Thyroid gland (tissue), 4 donors: ENCODE data around the gene PLEKHA6. TPM values are rescaled to one million over a fixed set of nuclear protein-coding genes. Genes with fewer than 3 reads are reported as not detected.

Source experiments
- DNase-seq, 2 donors: peaks; one replicate each; pipeline ENCODE4 v3.0.0-alpha.2; 2019
- H3K27ac ChIP-seq, 3 donors: fragments of 200-600 bp; sonication (generic); 1 replicate in 2 of 3; 2 replicates in 1 of 3; pipeline ENCODE4 v1.5.1; 2016 to 2019; ENCODE audit warnings: mild to moderate bottlenecking in 1 of 3, moderate library complexity in 1 of 3
- H3K27me3 ChIP-seq: fragments of 200-600 bp; sonication (generic); one replicate; pipeline ENCODE4 v1.5.1; 2019
- H3K36me3 ChIP-seq, 2 donors: fragments of 200-600 bp; sonication (generic); one replicate each; pipeline ENCODE4 v1.5.1; 2016 to 2019
- H3K4me1 ChIP-seq, 2 donors: fragments of 200-600 bp; sonication (generic); one replicate each; pipeline ENCODE4 v1.5.1; 2017 to 2019
- H3K4me3 ChIP-seq, 3 donors: fragments of 200-600 bp; sonication (generic); replicated peaks in 1 of 3; 1 replicate in 2 of 3; 2 replicates in 1 of 3; pipeline ENCODE4 v1.5.1; 2016; ENCODE audit warnings: mild to moderate bottlenecking in 1 of 3
- H3K9me3 ChIP-seq: fragments of 200-600 bp; sonication (generic); one replicate; pipeline ENCODE4 v1.5.1; 2017
- POLR2A ChIP-seq, 2 donors: fragments of 450-650 bp; IDR thresholded peaks; one replicate each; pipeline ENCODE4 v1.6.1; 2017; ENCODE audit warnings: antibody characterized with exemption in 2 of 2, mild to moderate bottlenecking in 2 of 2, moderate library complexity in 1 of 2
- WGBS, 2 donors: methylation state at CpG; one replicate each; pipeline ENCODE4 v1.1.5; 2017; 5-methylcytosine and 5-hydroxymethylcytosine counted together
- intact Hi-C: fragments of 100-400 bp; cut with DNase I; formaldehyde crosslinking; loops from one replicate; pipeline ENCODE4 v1.15.1; 2023
- total RNA-seq, 4 donors: library from RNA; depleted of rRNA; stranded (reverse); fragments of >200 nt; gene quantifications; one replicate each; pipeline ENCODE4 v1.2.3, GENCODE V29; 2016
- TF ChIP-seq, protein P1 (sequence below), 6 experiments: fragments of 200-600 bp in 3 of 6; fragments of 450-650 bp in 3 of 6; sonication (generic) in 3 of 6; IDR thresholded peaks; one replicate each; pipeline ENCODE4 v1.5.1; 2016 to 2019; ENCODE audit warnings: antibody characterized with exemption in 6 of 6, mild to moderate bottlenecking in 2 of 6, inconsistent platforms in 1 of 6, moderate library complexity in 1 of 6

Gene PLEKHA6
- total RNA-seq, 4 donors from 2014 or later: 2.9 to 8.9 (median 4.0) TPM

DNA sequence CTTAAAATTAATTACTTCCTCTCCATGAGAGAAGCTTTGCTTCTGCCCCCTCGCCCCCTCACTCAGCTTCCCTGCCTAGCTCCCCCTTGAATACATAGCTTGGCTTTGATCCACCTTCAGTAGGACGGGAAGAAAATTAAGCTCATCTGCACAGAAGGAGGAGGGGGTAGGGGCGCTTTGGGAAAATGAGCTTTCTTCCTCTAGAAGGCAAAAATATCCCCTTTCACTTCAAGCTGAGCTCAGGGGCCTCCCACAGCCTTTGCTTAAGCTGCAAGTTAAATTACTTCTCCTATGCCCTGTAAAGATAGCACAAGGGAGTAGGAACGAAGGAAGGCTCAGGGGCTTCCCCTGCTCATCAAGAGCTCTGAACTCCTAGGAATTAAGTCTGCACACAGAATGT lies 80.8 kb downstream of the PLEKHA6 start:
- H3K27me3 ChIP-seq: no peaks in the 10 kb centered on the region
- H3K36me3 ChIP-seq: no peaks in the 10 kb centered on the region
- no peak overlapping the region for H3K4me3 ChIP-seq
- H3K9me3 ChIP-seq: no peaks in the 10 kb centered on the region
- intact Hi-C loops: no loop called here
- H3K4me1 ChIP-seq: peaks cover 0 to 11% of the 10 kb centered on the region in 2 donors
- no peak for TF ChIP-seq POLR2A (IDR thresholded peaks at IDR 0.05)
- TF ChIP-seq, protein P1, sequence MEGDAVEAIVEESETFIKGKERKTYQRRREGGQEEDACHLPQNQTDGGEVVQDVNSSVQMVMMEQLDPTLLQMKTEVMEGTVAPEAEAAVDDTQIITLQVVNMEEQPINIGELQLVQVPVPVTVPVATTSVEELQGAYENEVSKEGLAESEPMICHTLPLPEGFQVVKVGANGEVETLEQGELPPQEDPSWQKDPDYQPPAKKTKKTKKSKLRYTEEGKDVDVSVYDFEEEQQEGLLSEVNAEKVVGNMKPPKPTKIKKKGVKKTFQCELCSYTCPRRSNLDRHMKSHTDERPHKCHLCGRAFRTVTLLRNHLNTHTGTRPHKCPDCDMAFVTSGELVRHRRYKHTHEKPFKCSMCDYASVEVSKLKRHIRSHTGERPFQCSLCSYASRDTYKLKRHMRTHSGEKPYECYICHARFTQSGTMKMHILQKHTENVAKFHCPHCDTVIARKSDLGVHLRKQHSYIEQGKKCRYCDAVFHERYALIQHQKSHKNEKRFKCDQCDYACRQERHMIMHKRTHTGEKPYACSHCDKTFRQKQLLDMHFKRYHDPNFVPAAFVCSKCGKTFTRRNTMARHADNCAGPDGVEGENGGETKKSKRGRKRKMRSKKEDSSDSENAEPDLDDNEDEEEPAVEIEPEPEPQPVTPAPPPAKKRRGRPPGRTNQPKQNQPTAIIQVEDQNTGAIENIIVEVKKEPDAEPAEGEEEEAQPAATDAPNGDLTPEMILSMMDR (IDR thresholded peaks at IDR 0.05): no peak
- no peak for DNase-seq
- 59 to 74% methylated on average over 4 of the region's 4 CpGs for WGBS, 2 donors
- H3K27ac ChIP-seq: no peak overlapping the region

DNA sequence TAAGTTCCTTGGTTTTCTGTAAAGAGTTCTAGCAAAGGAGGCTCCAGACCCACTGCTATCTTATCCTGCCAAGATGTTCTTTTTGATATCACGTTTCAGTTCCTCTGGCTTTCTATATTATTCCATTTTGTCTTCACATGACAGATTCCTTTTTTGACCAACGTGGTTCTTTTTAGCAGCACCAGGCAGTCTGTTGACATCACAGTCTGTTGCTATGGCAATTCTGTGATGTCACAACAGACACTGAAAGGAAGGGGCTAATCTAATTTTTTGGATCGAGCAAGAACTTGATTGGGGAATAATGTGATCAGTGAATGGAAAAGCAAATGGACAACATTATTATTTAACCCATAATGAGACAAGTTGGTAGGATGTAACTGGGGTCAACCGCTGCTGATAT lies 81.5 kb downstream of the PLEKHA6 start:
- Histone ChIP-seq H3K36me3 (no peaks in the 10 kb centered on the region), H3K27me3 (no peaks in the 10 kb centered on the region), H3K27ac (no peak overlapping the region), H3K4me3 (no peak overlapping the region), H3K4me1 (peaks cover 0 to 11% of the 10 kb centered on the region in 2 donors), H3K9me3 (no peaks in the 10 kb centered on the region)
- no peak for TF ChIP-seq POLR2A (IDR thresholded peaks at IDR 0.05)
- TF ChIP-seq, protein P1 (IDR thresholded peaks at IDR 0.05): no peak
- 76% methylated on average over 4 of the region's 4 CpGs for WGBS, 2 donors
- DNase-seq: no peak
- intact Hi-C loops: no loop called here

DNA sequence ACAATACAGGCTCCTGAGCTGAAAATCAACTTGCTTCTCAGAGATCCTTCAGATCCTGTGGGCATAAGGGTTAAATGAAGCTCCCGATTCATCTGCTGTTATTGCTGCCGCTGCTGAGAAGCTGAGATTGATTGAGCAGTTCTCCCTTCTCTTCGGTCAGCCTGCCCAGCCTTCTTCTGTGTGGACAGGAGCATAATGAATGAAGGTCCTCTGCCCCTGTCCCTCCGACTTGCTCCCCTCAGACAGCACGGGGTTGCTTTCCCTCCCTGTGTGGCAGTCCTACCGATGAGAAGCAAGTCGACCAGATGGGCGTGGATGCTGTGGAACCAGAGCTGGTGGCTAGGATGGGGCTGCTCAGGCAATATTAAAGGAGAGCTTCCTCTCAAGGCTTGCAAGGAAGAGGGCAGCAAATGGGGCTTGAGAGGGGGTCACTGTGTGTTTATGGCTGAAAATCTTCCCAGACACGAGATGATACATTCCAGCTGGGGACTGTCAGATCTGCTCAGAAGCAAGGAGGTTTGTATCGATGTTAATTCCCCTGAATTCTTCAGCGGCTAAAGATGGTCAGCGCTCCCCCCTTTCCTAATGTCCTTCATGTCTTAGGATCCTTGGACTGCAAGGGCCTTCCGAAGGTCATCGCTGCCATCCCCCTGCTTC lies 82.0 kb downstream of the PLEKHA6 start:
- Histone ChIP-seq H3K27me3 (no peaks in the 10 kb centered on the region), H3K4me1 (peaks cover 0 to 11% of the 10 kb centered on the region in 2 donors), H3K36me3 (no peaks in the 10 kb centered on the region), H3K4me3 (no peak overlapping the region), H3K9me3 (no peaks in the 10 kb centered on the region), H3K27ac (no peak overlapping the region)
- intact Hi-C loops: no loop called here
- TF ChIP-seq, protein P1 (IDR thresholded peaks at IDR 0.05): no peak
- TF ChIP-seq POLR2A (IDR thresholded peaks at IDR 0.05): no peak
- DNase-seq: no peak
- WGBS, 2 donors: 85 to 86% methylated on average over 14 of the region's 14 CpGs

DNA sequence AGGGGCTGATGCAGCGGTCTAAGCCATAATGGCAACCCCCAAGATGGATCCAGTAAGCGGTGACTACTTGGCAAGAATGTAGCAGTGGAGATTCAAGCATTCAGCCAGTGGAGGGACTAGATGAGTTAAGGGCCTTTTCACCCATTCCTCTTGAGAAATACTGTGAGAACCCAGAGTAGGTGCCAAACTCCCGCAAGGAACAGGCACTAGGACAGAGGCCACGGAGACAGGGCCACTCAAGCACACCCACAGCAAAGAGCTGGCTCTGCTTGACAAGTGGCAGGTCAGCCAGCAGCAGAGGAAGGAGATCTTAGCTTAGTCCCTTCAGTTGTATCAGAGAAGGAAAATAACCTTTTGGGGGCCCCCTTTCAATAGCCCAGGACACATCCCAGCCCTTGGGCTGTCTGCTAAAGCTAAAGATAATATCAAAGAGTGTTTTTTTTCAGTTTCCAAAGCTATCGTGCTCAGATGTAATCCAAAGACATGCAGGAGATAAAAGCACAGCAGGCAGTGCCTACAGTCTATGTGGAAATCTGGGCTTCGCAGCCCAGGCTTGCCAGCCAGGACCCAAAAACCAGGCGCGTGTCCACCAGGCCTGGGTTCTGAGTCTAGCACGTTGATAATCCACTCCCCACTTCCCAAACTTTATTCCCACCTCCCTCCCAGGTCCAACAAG lies 83.9 kb downstream of the PLEKHA6 start:
- H3K36me3 ChIP-seq: no peaks in the 10 kb centered on the region

More for the DNA sequence above, 83.9 kb downstream of the PLEKHA6 start:
- TF ChIP-seq, protein P1 (IDR thresholded peaks at IDR 0.05): no peak
- no peak for TF ChIP-seq POLR2A (IDR thresholded peaks at IDR 0.05)
- H3K4me3 ChIP-seq: no peak overlapping the region
- H3K9me3 ChIP-seq: no peaks in the 10 kb centered on the region
- peaks cover 0 to 11% of the 10 kb centered on the region in 2 donors for H3K4me1 ChIP-seq
- intact Hi-C loops: no loop called here
- no peak overlapping the region for H3K27ac ChIP-seq
- DNase-seq: peak; percentile 43 to 54
- no peaks in the 10 kb centered on the region for H3K27me3 ChIP-seq
- 64 to 74% methylated on average over 9 of the region's 9 CpGs for WGBS, 2 donors
